GM18870 (cell line): ENCODE measurements around the gene AP5Z1.

ENCODE experiments used
- ATAC-seq: cut with Tn5 transposase; IDR thresholded peaks from one replicate; pipeline ENCODE4 v1.9.1; 2021; ENCODE audit warnings: moderate library complexity; ENCODE audit not compliant: unreplicated experiment

Gene AP5Z1

DNA sequence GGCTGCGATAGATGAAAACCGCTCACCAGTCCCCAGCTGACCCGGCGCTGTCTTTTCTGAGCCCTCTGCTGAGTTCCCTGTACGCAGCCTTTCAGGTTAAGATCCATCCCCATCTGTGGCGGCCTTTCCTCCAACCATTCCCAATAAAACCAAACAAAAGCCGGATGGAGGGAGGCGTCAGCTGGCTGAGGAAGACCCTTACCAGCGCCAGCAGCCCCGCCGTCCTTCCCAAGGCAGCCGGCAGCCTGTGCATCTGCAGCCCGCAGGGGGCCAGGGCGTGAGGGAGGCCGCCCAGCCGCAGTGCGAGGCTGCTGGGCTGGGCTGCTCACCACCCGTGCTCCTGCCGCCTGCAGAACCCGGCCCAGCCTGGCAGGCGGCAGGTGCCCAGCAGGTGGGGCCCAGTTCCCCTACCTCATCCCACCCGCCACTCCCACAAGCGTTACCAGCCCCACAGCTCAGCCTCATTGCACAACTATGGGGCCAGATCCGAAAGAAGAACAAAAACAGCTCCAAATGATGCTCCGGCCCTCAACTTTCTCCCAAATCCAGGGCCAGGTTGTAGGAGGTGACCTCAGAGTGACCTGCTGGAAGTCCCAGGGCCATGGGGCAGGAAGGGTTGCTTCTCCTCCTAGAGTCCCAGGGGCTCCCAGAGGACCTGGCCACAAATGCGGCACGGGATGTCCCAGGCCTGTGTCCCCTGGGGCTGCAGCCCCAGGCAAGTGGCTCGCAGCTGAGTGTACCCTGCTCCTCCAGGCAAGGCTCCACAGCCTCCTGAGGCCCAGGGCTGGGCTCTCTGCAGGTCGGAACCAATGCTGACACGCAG, 62.6 kb downstream of the AP5Z1 start:
- ATAC-seq = no peak

DNA sequence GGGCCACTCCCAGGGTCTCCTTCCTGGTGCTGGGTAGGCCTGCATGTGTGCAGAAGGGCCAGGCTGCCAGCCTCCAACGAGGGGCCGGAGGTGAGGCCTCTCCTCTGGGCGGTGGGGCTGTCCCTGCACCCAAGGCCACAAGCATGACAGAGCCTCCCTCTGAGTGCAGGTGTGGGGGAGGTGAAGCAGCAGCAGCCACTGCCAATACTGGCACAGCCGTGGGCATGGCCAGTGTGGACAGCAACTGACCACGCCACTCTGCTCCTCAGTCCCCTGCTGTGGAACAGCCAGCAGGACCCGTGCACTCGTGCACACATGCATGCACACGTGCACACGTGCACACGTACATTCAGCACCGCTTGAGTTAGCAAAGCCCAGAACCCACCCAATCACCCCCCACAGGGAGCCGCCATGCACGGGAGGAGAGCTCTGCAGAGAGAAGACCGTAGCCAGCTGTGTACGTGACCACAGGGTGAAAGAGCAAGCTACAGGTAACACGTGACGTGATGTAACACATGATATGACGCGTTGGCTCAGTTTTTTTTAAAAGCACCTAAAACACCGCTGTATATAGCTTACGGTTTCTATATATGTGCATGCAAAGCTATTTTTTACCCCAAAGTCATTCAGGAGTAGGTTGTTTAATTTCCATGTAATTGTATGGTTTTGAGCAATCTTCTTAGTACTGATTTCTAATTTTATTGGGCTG, 63.4 kb downstream of the AP5Z1 start:
- no peak for ATAC-seq

DNA sequence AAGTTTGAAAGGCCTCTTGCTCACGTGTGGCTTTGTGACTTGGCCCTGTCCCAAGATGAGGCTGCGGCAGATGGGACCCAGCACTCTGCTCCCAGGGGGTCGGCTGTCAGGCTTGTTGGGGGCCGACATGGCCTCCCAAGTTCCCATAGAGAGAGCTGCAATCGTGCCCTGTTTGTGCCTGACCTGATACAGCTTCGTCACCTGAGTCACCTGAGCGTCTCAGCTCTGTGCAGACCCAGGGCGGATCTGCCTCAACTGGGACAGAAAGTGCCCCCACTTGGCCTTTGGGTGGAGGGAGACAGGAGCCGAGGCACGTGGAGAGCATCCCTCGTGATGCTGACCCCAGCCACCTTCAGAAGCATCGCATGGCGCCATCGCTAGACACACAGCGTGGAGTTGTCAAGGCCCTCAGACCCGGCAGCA, 64.7 kb downstream of the AP5Z1 start:
- no peak for ATAC-seq
